GM18511 (cell line): ENCODE results near the gene OR10H3.
"Not testable (repeated sequence)": the region's sequence is repeated elsewhere in the genome, so short reads cannot be mapped to it uniquely, and the experiment has no call there.

Experiments
- ATAC-seq: cut with Tn5 transposase; IDR thresholded peaks from one replicate; pipeline ENCODE4 v1.9.1; 2021; ENCODE audit warnings: mild to moderate bottlenecking, moderate library complexity; ENCODE audit not compliant: unreplicated experiment

The OR10H3 gene

GRCh38 chr19:15737722-15738121 lies at the start of gene OR10H3:
Gene OR10H3 (plus strand): TSS chr19:15737985. CDS start chr19:15741393, 3,408 bp downstream.
- ATAC-seq, result no peak

- no peak for ATAC-seq
Observed at GRCh38 chr19:15696654-15697194, 41.1 kb upstream of the OR10H3 start.

- no peak for ATAC-seq
Observed at GRCh38 chr19:15701757-15702533, 35.8 kb upstream of the OR10H3 start.

- no peak for ATAC-seq
Observed at GRCh38 chr19:15702534-15702930, 35.3 kb upstream of the OR10H3 start.

GRCh38 chr19:15714638-15715037 lies 23.1 kb upstream of the OR10H3 start:
- no peak for ATAC-seq

- ATAC-seq, result no peak
Observed at GRCh38 chr19:15715642-15716041, 22.1 kb upstream of the OR10H3 start.

GRCh38 chr19:15717809-15718208 lies 20.0 kb upstream of the OR10H3 start:
- no peak for ATAC-seq

GRCh38 chr19:15721268-15721667 lies 16.5 kb upstream of the OR10H3 start:
- no peak for ATAC-seq

GRCh38 chr19:15722956-15723355 lies 14.8 kb upstream of the OR10H3 start:
- no peak for ATAC-seq

GRCh38 chr19:15727724-15728123 lies 10.1 kb upstream of the OR10H3 start, which contains the start of gene OR10H2:
Gene OR10H2 (plus strand): TSS chr19:15728024. CDS start chr19:15728044, 20 bp downstream.
- no peak for ATAC-seq

GRCh38 chr19:15730538-15730937 lies 7.2 kb upstream of the OR10H3 start:
- no peak for ATAC-seq

- ATAC-seq, result no peak
Observed at GRCh38 chr19:15732388-15732787, 5.4 kb upstream of the OR10H3 start.

GRCh38 chr19:15733895-15734294 lies 3.9 kb upstream of the OR10H3 start:
- ATAC-seq, result no peak

GRCh38 chr19:15740785-15741184 lies 3.0 kb downstream of the OR10H3 start:
- ATAC-seq, result no peak

GRCh38 chr19:15748239-15748638 lies 10.5 kb downstream of the OR10H3 start:
- no peak for ATAC-seq

- no peak for ATAC-seq
Observed at GRCh38 chr19:15758379-15758778, 20.6 kb downstream of the OR10H3 start.

- ATAC-seq, result no peak
Observed at GRCh38 chr19:15759962-15760565, 22.3 kb downstream of the OR10H3 start.

GRCh38 chr19:15769586-15769985 lies 31.8 kb downstream of the OR10H3 start:
- ATAC-seq, result no peak

- not testable (repeated sequence) for ATAC-seq
Observed at GRCh38 chr19:15774159-15774558, 36.4 kb downstream of the OR10H3 start.

- ATAC-seq, result no peak
Observed at GRCh38 chr19:15775249-15775648, 37.5 kb downstream of the OR10H3 start.

GRCh38 chr19:15776264-15776663 lies 38.5 kb downstream of the OR10H3 start:
- ATAC-seq, result no peak
